ENCODE results near the gene TPSAB1. TPM values are rescaled to one million over a fixed set of nuclear protein-coding genes. Genes with fewer than 3 reads are reported as not detected.

Gene TPSAB1
- total and polyA plus RNA-seq, 10 of the 15 experiments (the other 5 are each of a cell fraction or from before 2014, with no cell fraction given), result 0.06 TPM; not detected in 9

DNA sequence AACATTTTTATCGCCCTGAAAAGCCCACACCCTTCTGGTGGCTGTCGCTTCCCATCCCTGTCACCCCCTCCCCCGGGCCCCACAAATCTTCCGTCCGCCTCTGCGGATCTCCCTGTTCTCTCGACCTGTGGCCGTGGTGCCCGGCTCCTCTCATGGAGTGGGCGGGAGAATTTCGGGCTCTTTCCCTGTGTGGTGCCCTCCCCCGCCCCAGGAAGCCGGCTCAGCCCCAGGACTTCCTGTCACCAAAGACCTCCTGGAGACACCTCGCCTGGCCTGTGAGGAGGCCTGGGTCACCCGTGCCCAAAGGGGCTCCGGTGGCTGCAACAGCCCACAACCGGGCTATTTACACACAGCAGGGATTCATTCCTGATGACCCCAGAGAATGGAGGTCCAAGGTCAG lies 42.8 kb downstream of the TPSAB1 start:
- no peak for DNase-seq (ENCODE audit: low read depth, low spot score)
- Histone ChIP-seq H3K79me2 (ENCODE audit: control insufficient read depth, insufficient read depth, low read length) (no peaks in the 10 kb centered on the region), H3K36me3 (ENCODE audit: control insufficient read depth in 2 of 2, insufficient read depth in 2 of 2, low read length in 1 of 2) (no peaks in the 10 kb centered on the region), H3K4me3 (no peak overlapping the region), H3K4me1 (ENCODE audit: control insufficient read depth, insufficient read depth, low read length) (no peaks in the 10 kb centered on the region), H3K4me2 (ENCODE audit: control insufficient read depth, insufficient read depth) (no peak overlapping the region), H3K27me3 (replicated peaks in 1 of 2; ENCODE audit: control insufficient read depth in 2 of 2, insufficient read depth in 2 of 2, low read length in 1 of 2) (no peaks in the 10 kb centered on the region; a peak in 1 of 4 replicates), H3K27ac (ENCODE audit: control insufficient read depth, insufficient read depth) (no peak overlapping the region), H2AFZ (ENCODE audit: control insufficient read depth, low read depth, low read length) (no peak overlapping the region), H3K9me3 (replicated peaks; ENCODE audit: control insufficient read depth, insufficient read depth, low read length) (no peaks in the 10 kb centered on the region), H3K9ac (ENCODE audit: control insufficient read depth, insufficient read depth, low read length) (no peak overlapping the region), H4K20me1 (ENCODE audit: control insufficient read depth, insufficient read depth) (no peaks in the 10 kb centered on the region)
- no peak for TF ChIP-seq KDM1A (IDR thresholded peaks at IDR 0.05; ENCODE audit: borderline replicate concordance)
- TF ChIP-seq ZSCAN29 (IDR thresholded peaks at IDR 0.05), result no peak
- TF ChIP-seq NR2C1 (IDR thresholded peaks at IDR 0.05), result no peak
- TF ChIP-seq, protein P1, sequence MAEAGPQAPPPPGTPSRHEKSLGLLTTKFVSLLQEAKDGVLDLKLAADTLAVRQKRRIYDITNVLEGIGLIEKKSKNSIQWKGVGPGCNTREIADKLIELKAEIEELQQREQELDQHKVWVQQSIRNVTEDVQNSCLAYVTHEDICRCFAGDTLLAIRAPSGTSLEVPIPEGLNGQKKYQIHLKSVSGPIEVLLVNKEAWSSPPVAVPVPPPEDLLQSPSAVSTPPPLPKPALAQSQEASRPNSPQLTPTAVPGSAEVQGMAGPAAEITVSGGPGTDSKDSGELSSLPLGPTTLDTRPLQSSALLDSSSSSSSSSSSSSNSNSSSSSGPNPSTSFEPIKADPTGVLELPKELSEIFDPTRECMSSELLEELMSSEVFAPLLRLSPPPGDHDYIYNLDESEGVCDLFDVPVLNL (IDR thresholded peaks at IDR 0.05; ENCODE audit: low read depth, low read length), result no peak
- TF ChIP-seq NFIC (IDR thresholded peaks at IDR 0.05; ENCODE audit: low read depth, low read length), result no peak
- no peak for TF ChIP-seq YBX1 (IDR thresholded peaks at IDR 0.05)
- TF ChIP-seq IKZF2 (IDR thresholded peaks at IDR 0.05), result no peak
- TF ChIP-seq ZNF24 (IDR thresholded peaks at IDR 0.05), result no peak
- TF ChIP-seq, protein P2, sequence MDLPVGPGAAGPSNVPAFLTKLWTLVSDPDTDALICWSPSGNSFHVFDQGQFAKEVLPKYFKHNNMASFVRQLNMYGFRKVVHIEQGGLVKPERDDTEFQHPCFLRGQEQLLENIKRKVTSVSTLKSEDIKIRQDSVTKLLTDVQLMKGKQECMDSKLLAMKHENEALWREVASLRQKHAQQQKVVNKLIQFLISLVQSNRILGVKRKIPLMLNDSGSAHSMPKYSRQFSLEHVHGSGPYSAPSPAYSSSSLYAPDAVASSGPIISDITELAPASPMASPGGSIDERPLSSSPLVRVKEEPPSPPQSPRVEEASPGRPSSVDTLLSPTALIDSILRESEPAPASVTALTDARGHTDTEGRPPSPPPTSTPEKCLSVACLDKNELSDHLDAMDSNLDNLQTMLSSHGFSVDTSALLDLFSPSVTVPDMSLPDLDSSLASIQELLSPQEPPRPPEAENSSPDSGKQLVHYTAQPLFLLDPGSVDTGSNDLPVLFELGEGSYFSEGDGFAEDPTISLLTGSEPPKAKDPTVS (IDR thresholded peaks at IDR 0.05; ENCODE audit: low read depth, low read length), result no peak
- TF ChIP-seq ZZZ3 (IDR thresholded peaks at IDR 0.05; ENCODE audit: control insufficient read depth, insufficient read length, low read depth), result no peak
- no peak for TF ChIP-seq BACH1 (IDR thresholded peaks at IDR 0.05; ENCODE audit: borderline replicate concordance)
- no peak for TF ChIP-seq POU2F2 (IDR thresholded peaks at IDR 0.05; ENCODE audit: borderline replicate concordance, low read depth, low read length)
- TF ChIP-seq, protein P3, sequence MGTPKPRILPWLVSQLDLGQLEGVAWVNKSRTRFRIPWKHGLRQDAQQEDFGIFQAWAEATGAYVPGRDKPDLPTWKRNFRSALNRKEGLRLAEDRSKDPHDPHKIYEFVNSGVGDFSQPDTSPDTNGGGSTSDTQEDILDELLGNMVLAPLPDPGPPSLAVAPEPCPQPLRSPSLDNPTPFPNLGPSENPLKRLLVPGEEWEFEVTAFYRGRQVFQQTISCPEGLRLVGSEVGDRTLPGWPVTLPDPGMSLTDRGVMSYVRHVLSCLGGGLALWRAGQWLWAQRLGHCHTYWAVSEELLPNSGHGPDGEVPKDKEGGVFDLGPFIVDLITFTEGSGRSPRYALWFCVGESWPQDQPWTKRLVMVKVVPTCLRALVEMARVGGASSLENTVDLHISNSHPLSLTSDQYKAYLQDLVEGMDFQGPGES (IDR thresholded peaks at IDR 0.05), result no peak
- no peak for TF ChIP-seq WRNIP1 (IDR thresholded peaks at IDR 0.05; ENCODE audit: borderline replicate concordance, low read depth, low read length)
- no peak for TF ChIP-seq POLR2AphosphoS2 (IDR thresholded peaks at IDR 0.05; ENCODE audit: low read depth, low read length)
- TF ChIP-seq IKZF1 (conservative IDR thresholded peaks at IDR 0.05), result no peak
- TF ChIP-seq, protein P4, sequence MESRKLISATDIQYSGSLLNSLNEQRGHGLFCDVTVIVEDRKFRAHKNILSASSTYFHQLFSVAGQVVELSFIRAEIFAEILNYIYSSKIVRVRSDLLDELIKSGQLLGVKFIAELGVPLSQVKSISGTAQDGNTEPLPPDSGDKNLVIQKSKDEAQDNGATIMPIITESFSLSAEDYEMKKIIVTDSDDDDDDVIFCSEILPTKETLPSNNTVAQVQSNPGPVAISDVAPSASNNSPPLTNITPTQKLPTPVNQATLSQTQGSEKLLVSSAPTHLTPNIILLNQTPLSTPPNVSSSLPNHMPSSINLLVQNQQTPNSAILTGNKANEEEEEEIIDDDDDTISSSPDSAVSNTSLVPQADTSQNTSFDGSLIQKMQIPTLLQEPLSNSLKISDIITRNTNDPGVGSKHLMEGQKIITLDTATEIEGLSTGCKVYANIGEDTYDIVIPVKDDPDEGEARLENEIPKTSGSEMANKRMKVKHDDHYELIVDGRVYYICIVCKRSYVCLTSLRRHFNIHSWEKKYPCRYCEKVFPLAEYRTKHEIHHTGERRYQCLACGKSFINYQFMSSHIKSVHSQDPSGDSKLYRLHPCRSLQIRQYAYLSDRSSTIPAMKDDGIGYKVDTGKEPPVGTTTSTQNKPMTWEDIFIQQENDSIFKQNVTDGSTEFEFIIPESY (IDR thresholded peaks at IDR 0.05), result no peak
- ChIA-PET CTCF (no interaction called here), POLR2A (no interaction called here), RAD21 (ENCODE audit: unreplicated experiment) (no interaction called here), SMC1A (ENCODE audit: uncharacterized antibody, unreplicated experiment) (no interaction called here)
- no peak for FAIRE-seq
- intact Hi-C loops (cut with micrococcal nuclease; ENCODE audit: unreplicated experiment) (no loop called here), in situ Hi-C loops (cut with MboI) (no loop called here)
- BruUV-seq (replicated peaks), result no TSS peak
- no peak for ATAC-seq
- WGBS (ENCODE audit: insufficient coverage, insufficient replicate concordance, low lambda C conversion rate, missing lambda C conversion rate), result 49% methylated on average over 17 of the region's 17 CpGs

All from GM12878 (cell line).